HTR-8/SVneo (cell line): Measurements from ENCODE around the gene ZNF224.
"Not testable (repeated sequence)": the region's sequence is repeated elsewhere in the genome, so short reads cannot be mapped to it uniquely, and the experiment has no call there.

Source experiments
- DNase-seq: peaks from one replicate; pipeline ENCODE4 v3.0.0; 2011; ENCODE audit warnings: low spot score, mixed read lengths; ENCODE audit not compliant: insufficient read length
- FAIRE-seq: peaks from 2 replicates; lab custom pipeline; 2011; peaks lifted over from hg19 to GRCh38; lab: Jason Lieb, UNC

ZNF224 gene

DNA sequence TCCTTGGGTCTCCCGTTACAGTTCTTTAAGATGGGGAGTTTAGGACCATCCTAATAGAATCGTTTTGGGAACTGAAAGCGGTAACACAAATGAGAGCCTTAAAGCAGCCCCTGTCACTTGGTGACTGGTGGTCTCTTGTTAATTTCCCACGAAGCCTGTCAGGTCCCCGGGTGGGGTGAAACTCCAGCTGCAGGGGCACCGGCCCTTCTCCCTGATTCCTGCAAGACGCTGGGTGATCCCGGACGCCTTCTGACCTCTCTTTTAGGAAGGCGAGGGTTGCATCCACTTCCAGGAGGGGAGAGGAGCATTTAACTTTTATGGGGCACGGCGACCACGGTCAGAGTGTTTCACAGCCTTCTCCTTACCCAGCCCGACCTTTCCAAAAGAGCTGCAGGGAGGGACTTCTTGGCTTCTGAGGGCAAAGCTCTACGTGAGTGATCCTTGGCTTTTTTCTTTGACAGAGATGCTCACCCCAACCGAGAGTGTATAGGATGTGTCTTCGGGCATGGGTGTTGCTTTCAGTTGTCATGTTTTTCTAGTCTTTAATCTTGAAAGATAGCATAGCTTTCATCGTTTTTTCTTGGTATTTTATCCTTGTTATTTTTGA is 19.7 kb downstream of the ZNF224 start:
- no peak for FAIRE-seq
- DNase-seq = peak; percentile 10

GRCh38 chr19:44121162-44121561 is 27.0 kb downstream of the ZNF224 start:
- FAIRE-seq, DNase-seq: not testable (repeated sequence)

DNA sequence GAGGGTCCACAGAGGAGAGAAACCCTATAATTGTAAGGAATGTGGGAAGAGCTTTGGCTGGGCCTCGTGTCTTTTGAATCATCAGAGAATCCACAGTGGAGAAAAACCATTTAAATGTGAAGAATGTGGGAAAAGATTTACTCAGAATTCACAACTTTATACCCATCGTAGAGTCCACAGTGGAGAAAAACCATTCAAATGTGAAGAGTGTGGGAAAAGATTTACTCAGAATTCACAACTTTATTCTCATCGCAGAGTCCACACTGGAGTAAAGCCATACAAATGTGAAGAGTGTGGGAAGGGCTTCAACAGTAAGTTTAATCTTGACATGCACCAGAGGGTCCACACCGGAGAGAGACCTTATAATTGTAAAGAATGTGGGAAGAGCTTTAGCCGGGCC is 37.8 kb downstream of the ZNF224 start:
- DNase-seq (no peak), FAIRE-seq (no peak)

- FAIRE-seq (peak; percentile 76), DNase-seq (peak; percentile 88)
Observed at GRCh38 chr19:44141191-44142058, 47.3 kb downstream of the ZNF224 start, which contains the start of gene ZNF234. Gene ZNF234 (plus strand): TSS chr19:44141554. CDS start chr19:44144633, 3,079 bp downstream.

- no peak for FAIRE-seq
- no peak for DNase-seq
Observed at GRCh38 chr19:44142059-44142433, 47.9 kb downstream of the ZNF224 start.

- FAIRE-seq (no peak), DNase-seq (no peak)
Observed at GRCh38 chr19:44149776-44150175, 55.6 kb downstream of the ZNF224 start.

DNA sequence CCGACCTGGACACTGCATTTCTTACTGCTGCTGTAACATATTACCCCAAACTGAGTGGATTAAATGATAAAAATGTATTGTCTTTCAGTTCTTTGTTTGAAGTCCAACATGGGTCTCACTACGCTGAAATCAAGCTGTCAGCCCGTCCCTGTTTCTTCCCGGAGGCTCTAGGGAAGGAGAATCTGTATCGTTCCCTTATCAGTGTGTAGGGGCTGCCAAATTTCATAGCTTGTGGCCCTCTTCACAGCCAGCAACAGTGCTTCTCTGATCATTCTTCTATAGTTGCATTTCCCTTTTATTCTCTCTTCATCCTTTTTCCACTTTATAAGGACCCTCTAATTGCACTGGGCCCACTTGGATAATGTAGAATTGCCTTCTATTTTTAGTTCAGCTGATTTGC is 57.3 kb downstream of the ZNF224 start:
- DNase-seq (no peak), FAIRE-seq (no peak)

DNA sequence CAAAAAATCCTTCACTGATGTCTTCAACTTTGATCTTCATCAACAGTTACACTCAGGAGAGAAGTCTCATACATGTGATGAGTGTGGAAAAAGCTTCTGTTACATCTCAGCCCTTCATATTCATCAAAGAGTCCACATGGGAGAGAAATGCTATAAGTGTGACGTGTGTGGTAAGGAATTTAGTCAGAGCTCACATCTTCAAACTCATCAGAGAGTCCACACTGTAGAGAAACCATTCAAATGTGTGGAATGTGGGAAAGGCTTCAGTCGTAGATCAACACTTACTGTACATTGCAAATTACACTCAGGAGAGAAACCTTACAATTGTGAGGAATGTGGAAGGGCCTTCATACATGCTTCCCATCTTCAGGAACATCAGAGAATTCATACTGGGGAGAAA is 62.3 kb downstream of the ZNF224 start:
- DNase-seq (no peak), FAIRE-seq (no peak)
